ENCODE results near the gene BCL2L15. TPM values are rescaled to one million over a fixed set of nuclear protein-coding genes. Genes with fewer than 3 reads are reported as not detected.

BCL2L15 gene
- total RNA-seq, 2 donors from 2014 or later, result 0.14 to 1.7 TPM

DNA sequence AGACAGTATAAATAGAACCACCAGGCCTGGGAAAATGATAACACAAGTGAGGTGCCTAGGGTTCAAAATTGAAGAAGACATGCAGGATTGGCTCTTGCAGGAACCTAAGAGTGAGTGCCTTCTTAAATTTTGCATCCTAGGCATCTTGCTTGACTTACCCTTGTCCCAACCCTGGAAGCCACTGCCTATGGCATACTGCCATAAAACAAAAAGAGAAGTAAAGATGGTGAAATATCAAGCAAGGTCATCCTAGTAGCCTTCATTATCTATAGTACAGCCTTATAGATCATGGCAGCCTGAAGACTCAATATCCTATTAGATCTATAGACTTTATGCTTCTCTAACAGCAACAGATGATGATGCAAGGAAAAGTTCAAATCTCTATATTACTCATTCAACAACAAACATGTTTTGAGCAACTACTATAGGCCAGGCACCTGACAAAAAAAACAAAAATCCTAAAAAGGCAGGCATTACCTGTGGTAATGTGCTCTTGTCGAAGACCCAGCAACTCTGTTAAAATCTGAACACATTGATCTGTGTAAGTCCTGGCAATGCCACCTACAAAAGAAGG is 10.9 kb upstream of the BCL2L15 start:
- Histone ChIP-seq H3K4me3 (no peak overlapping the region), H3K27me3 (replicated peaks; ENCODE audit: insufficient read depth) (no peaks in the 10 kb centered on the region), H3K36me3 (peaks cover 18% of the 10 kb centered on the region), H3K9me3 (no peaks in the 10 kb centered on the region), H3K4me1 (ENCODE audit: control insufficient read depth in 1 of 2, low read depth in 2 of 2) (peaks cover under 1 to 21% of the 10 kb centered on the region in 2 donors), H3K27ac (no peak overlapping the region)
- TF ChIP-seq, protein P1, sequence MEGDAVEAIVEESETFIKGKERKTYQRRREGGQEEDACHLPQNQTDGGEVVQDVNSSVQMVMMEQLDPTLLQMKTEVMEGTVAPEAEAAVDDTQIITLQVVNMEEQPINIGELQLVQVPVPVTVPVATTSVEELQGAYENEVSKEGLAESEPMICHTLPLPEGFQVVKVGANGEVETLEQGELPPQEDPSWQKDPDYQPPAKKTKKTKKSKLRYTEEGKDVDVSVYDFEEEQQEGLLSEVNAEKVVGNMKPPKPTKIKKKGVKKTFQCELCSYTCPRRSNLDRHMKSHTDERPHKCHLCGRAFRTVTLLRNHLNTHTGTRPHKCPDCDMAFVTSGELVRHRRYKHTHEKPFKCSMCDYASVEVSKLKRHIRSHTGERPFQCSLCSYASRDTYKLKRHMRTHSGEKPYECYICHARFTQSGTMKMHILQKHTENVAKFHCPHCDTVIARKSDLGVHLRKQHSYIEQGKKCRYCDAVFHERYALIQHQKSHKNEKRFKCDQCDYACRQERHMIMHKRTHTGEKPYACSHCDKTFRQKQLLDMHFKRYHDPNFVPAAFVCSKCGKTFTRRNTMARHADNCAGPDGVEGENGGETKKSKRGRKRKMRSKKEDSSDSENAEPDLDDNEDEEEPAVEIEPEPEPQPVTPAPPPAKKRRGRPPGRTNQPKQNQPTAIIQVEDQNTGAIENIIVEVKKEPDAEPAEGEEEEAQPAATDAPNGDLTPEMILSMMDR (IDR thresholded peaks at IDR 0.05), result no peak
- no peak for DNase-seq (ENCODE audit: low spot score)
- ATAC-seq (ENCODE audit: insufficient number of reproducible peaks, low FRiP score, low read depth), result no peak

DNA sequence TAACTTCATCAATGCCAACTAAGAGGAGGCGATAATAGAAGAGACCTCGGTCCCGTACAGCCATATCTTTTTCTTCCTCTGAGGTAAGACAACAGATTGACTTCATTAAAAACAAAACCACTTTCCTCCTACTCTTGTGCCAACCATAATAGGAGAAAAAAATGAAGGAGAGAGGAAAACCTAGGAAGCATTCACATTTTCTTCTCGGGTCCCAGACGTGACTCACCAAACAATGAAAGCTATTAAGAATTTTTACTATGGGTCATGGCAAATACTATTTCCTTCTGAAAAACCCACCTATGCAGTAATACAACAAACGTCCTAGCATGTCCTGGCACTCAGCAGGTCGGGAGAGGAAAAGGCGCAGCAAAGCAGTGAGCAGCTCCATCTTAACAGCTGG is 8.6 kb upstream of the BCL2L15 start:
- Histone ChIP-seq H3K27me3 (replicated peaks; ENCODE audit: insufficient read depth) (no peaks in the 10 kb centered on the region), H3K27ac (no peak overlapping the region), H3K9me3 (no peaks in the 10 kb centered on the region), H3K36me3 (peaks cover 18% of the 10 kb centered on the region), H3K4me3 (no peak overlapping the region), H3K4me1 (ENCODE audit: control insufficient read depth in 1 of 2, low read depth in 2 of 2) (peaks cover 0 to 16% of the 10 kb centered on the region in 2 donors)
- ATAC-seq (ENCODE audit: insufficient number of reproducible peaks, low FRiP score, low read depth), result no peak
- TF ChIP-seq, protein P1 (IDR thresholded peaks at IDR 0.05), result no peak
- no peak for DNase-seq (ENCODE audit: low spot score)

DNA sequence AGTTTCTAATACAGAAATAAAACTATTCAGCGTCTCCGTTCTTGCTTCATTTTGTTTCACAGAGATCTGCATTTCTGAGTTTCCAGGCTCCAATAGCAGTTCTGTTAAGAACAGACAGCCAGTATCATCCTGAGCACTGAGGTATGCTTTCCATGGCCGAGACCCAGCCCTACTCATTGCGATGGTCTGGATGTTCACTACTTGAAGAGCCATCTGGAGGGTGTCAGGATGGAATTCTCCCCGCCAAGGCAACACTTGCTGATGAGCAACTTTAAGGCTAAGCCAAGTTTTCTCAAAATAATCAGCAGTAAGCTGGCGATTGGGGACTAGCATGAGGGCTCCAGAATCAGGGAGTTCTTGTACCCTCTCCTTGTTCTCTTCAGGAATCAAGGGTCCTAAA is 7.7 kb upstream of the BCL2L15 start:
- H3K36me3 ChIP-seq, result peaks cover 13% of the 10 kb centered on the region
- no peak for DNase-seq (ENCODE audit: low spot score)
- no peaks in the 10 kb centered on the region for H3K27me3 ChIP-seq (replicated peaks; ENCODE audit: insufficient read depth)
- TF ChIP-seq, protein P1 (IDR thresholded peaks at IDR 0.05), result no peak
- peaks cover 0 to 16% of the 10 kb centered on the region in 2 donors for H3K4me1 ChIP-seq (ENCODE audit: control insufficient read depth in 1 of 2, low read depth in 2 of 2)
- no peaks in the 10 kb centered on the region for H3K9me3 ChIP-seq
- H3K27ac ChIP-seq, result no peak overlapping the region
- ATAC-seq (ENCODE audit: insufficient number of reproducible peaks, low FRiP score, low read depth), result no peak
- no peak overlapping the region for H3K4me3 ChIP-seq

DNA sequence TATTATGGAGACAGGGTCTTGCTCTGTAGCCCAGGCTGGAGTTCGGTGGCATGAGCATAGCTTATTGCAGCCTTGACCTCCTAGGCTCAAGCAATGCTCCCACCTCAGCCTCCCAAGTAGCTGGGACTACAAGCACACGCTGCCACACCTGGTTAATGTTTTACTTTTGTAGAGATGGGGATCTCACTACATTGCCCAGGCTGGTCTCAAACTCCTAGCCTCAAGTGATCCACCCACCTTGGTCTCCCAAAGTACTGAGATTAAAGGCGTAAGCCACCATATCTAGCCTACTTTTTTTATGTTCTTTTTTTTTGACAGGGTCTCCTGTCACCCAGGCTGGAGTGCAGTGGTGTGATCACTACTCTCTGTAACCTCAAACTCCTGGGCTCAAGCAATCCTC is 5.9 kb upstream of the BCL2L15 start:
- peaks cover 0 to 2% of the 10 kb centered on the region in 2 donors for H3K4me1 ChIP-seq (ENCODE audit: control insufficient read depth in 1 of 2, low read depth in 2 of 2)
- peaks cover 13% of the 10 kb centered on the region for H3K36me3 ChIP-seq
- H3K27ac ChIP-seq, result no peak overlapping the region
- no peaks in the 10 kb centered on the region for H3K9me3 ChIP-seq
- H3K27me3 ChIP-seq (replicated peaks; ENCODE audit: insufficient read depth), result no peaks in the 10 kb centered on the region
- H3K4me3 ChIP-seq, result no peak overlapping the region
- ATAC-seq (ENCODE audit: insufficient number of reproducible peaks, low FRiP score, low read depth) (no peak), DNase-seq (ENCODE audit: low spot score) (no peak)
- TF ChIP-seq, protein P1 (IDR thresholded peaks at IDR 0.05), result no peak

DNA sequence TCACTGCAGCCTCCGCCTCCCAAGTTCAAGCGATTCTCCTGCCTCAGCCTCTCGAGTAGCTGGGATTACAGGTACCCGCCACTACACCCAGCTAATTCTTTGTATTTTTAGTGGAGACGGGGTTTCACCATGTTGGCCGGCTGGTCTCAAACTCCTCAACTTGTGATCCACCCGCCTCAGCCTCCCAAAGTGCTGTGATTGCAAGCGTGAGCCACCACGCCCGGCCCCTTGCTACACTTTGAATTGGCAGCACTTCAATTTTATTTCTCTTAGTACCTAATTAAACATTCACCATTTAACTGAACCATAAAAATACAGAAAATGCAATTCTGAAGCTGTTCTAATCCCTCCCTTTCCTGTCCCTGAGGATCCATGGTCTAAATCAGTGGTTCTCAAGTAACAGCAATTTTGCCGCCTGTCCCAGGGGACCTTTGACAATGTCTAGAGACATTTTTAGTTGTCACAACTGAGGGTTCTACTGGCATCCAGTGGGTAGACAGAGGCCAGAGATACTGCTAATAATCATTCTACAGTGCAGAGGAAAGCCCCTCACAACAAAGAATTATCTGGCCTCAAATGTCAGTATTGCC is 4.3 kb upstream of the BCL2L15 start:
- Histone ChIP-seq H3K27me3 (replicated peaks; ENCODE audit: insufficient read depth) (no peaks in the 10 kb centered on the region), H3K36me3 (peaks cover 13% of the 10 kb centered on the region), H3K4me3 (no peak overlapping the region), H3K4me1 (ENCODE audit: control insufficient read depth in 1 of 2, low read depth in 2 of 2) (no peaks in the 10 kb centered on the region), H3K27ac (no peak overlapping the region), H3K9me3 (no peaks in the 10 kb centered on the region)
- DNase-seq (ENCODE audit: low spot score), result no peak
- TF ChIP-seq, protein P1 (IDR thresholded peaks at IDR 0.05), result no peak
- ATAC-seq (ENCODE audit: insufficient number of reproducible peaks, low FRiP score, low read depth), result no peak
